GM20431 (cell line): Measurements from ENCODE around the gene TRIM43.
"Not testable (repeated sequence)": the region's sequence is repeated elsewhere in the genome, so short reads cannot be mapped to it uniquely, and the experiment has no call there.

ENCODE experiments used
- in situ Hi-C: fragments of 300-500 bp; cut with MseI, MboI; formaldehyde crosslinking; loops from one replicate; pipeline ENCODE4 v1.15.0; 2020; ENCODE audit warnings: low sequenced_read_pairs; ENCODE audit not compliant: unreplicated experiment

Gene TRIM43

GRCh38 chr2:95640515-95641288 is 48.9 kb downstream of the TRIM43 start:
- in situ Hi-C loops, result not testable (repeated sequence)

- in situ Hi-C loops, result not testable (repeated sequence)
These were observed 49.4 kb downstream of the TRIM43 start for GRCh38 chr2:95641289-95641575.

- in situ Hi-C loops, result not testable (repeated sequence)
These were observed 50.0 kb downstream of the TRIM43 start for GRCh38 chr2:95641787-95642186.

- in situ Hi-C loops, result not testable (repeated sequence)
These were observed 50.6 kb downstream of the TRIM43 start for GRCh38 chr2:95642360-95642759.

GRCh38 chr2:95642951-95643350 is 51.1 kb downstream of the TRIM43 start:
- in situ Hi-C loops, result not testable (repeated sequence)

- in situ Hi-C loops, result not testable (repeated sequence)
These were observed 53.5 kb downstream of the TRIM43 start for GRCh38 chr2:95645312-95645711.

GRCh38 chr2:95646274-95646994 is 54.6 kb downstream of the TRIM43 start:
- in situ Hi-C loops, result not testable (repeated sequence)

GRCh38 chr2:95648894-95649544 is 57.2 kb downstream of the TRIM43 start:
- in situ Hi-C loops, result not testable (repeated sequence)
